ENCODE measurements around the gene RNF207. TPM values are rescaled to one million over a fixed set of nuclear protein-coding genes. Genes with fewer than 3 reads are reported as not detected.

RNF207 gene
- total and polyA plus RNA-seq, 10 of the 15 experiments (the other 5 are each of a cell fraction or from before 2014, with no cell fraction given): 1.7 to 36.4 (median 13.1) TPM

DNA sequence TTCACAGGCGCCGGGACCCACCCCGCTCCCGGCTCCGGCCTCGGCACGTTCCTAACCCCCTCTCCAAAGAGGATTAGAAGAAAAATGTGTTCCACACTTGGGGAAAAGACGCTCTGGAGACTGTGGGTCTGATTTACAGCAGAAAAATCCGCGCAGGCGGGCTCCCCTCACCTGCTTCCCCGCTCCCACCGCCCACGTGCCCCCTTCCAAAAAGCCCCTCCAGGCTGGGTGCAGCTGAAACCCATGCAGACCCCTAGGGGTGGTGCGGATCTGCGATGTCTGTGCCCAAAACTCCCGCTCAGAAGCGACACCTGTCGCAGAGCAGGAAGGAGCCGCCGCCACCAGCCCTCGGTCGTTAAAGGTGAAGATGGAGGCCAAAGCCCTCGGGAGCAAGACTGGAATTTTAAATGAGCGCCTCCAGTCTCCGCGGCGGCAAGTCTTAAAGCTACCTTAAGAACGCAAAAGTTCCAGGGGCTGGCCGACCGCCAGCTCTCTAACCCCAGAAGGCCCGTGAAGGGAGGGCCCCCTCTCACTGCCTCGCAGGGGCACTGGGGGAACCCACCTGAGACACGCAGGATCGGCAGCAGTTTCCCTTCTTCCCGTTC is 25.1 kb upstream of the RNF207 start:
- no peaks in the 10 kb centered on the region for H3K79me2 ChIP-seq (ENCODE audit: control insufficient read depth, insufficient read depth, low read length)
- DNase-seq (ENCODE audit: low read depth, low spot score) (no peak), ATAC-seq (no peak), FAIRE-seq (no peak)
- peaks cover 13% of the 10 kb centered on the region for H4K20me1 ChIP-seq (ENCODE audit: control insufficient read depth, insufficient read depth)
- intact Hi-C loops (cut with micrococcal nuclease; ENCODE audit: unreplicated experiment) (no loop called here), in situ Hi-C loops (cut with MboI) (no loop called here)
- H3K4me1 ChIP-seq (ENCODE audit: control insufficient read depth, insufficient read depth, low read length): no peaks in the 10 kb centered on the region
- H3K9ac ChIP-seq (ENCODE audit: control insufficient read depth, insufficient read depth, low read length): no peak overlapping the region
- ChIA-PET RAD21 (ENCODE audit: unreplicated experiment) (no interaction called here), SMC1A (ENCODE audit: uncharacterized antibody, unreplicated experiment) (no interaction called here), CTCF (no interaction called here), POLR2A (no interaction called here)
- peaks cover 0 to 5% of the 10 kb centered on the region in 2 experiments; a peak in 2 of 4 replicates for H3K27me3 ChIP-seq (replicated peaks in 1 of 2; ENCODE audit: control insufficient read depth in 2 of 2, insufficient read depth in 2 of 2, low read length in 1 of 2)
- H3K36me3 ChIP-seq (ENCODE audit: control insufficient read depth in 2 of 2, insufficient read depth in 2 of 2, low read length in 1 of 2): peaks cover 3 to 10% of the 10 kb centered on the region in 2 experiments
- no TSS peak for BruUV-seq (replicated peaks)
- H2AFZ ChIP-seq (ENCODE audit: control insufficient read depth, low read depth, low read length): no peak overlapping the region
- no peak overlapping the region for H3K4me3 ChIP-seq
- H3K4me2 ChIP-seq (ENCODE audit: control insufficient read depth, insufficient read depth): peak overlapping the region; percentile 25; the same call in 1 of the 2 replicates
- H3K9me3 ChIP-seq (replicated peaks; ENCODE audit: control insufficient read depth, insufficient read depth, low read length): no peaks in the 10 kb centered on the region
- no peak for TF ChIP-seq JUND (IDR thresholded peaks at IDR 0.05; ENCODE audit: low read depth, low read length)
- no peak for TF ChIP-seq MYB (IDR thresholded peaks at IDR 0.05; ENCODE audit: borderline replicate concordance, low read depth, low read length)
- TF ChIP-seq BRCA1 (IDR thresholded peaks at IDR 0.05; ENCODE audit: low read depth, low read length): no peak
- no peak for TF ChIP-seq SUPT20H (IDR thresholded peaks at IDR 0.05; ENCODE audit: borderline replicate concordance, control insufficient read depth, low read depth, low read length)
- TF ChIP-seq, protein P1, sequence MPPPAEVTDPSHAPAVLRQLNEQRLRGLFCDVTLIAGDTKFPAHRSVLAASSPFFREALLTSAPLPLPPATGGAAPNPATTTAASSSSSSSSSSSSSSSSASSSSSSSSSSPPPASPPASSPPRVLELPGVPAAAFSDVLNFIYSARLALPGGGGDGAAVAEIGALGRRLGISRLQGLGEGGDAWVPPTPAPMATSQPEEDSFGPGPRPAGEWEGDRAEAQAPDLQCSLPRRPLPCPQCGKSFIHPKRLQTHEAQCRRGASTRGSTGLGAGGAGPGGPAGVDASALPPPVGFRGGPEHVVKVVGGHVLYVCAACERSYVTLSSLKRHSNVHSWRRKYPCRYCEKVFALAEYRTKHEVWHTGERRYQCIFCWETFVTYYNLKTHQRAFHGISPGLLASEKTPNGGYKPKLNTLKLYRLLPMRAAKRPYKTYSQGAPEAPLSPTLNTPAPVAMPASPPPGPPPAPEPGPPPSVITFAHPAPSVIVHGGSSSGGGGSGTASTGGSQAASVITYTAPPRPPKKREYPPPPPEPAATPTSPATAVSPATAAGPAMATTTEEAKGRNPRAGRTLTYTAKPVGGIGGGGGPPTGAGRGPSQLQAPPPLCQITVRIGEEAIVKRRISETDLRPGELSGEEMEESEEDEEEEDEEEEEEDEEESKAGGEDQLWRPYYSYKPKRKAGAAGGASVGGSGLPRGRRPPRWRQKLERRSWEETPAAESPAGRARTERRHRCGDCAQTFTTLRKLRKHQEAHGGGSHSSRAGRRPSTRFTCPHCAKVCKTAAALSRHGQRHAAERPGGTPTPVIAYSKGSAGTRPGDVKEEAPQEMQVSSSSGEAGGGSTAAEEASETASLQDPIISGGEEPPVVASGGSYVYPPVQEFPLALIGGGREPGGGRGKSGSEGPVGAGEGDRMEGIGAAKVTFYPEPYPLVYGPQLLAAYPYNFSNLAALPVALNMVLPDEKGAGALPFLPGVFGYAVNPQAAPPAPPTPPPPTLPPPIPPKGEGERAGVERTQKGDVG (CRISPR knock-in tag; IDR thresholded peaks at IDR 0.05): no peak
- TF ChIP-seq ZNF24 (IDR thresholded peaks at IDR 0.05): no peak
- no peak for TF ChIP-seq HDGF (IDR thresholded peaks at IDR 0.05)
- TF ChIP-seq, protein P2, sequence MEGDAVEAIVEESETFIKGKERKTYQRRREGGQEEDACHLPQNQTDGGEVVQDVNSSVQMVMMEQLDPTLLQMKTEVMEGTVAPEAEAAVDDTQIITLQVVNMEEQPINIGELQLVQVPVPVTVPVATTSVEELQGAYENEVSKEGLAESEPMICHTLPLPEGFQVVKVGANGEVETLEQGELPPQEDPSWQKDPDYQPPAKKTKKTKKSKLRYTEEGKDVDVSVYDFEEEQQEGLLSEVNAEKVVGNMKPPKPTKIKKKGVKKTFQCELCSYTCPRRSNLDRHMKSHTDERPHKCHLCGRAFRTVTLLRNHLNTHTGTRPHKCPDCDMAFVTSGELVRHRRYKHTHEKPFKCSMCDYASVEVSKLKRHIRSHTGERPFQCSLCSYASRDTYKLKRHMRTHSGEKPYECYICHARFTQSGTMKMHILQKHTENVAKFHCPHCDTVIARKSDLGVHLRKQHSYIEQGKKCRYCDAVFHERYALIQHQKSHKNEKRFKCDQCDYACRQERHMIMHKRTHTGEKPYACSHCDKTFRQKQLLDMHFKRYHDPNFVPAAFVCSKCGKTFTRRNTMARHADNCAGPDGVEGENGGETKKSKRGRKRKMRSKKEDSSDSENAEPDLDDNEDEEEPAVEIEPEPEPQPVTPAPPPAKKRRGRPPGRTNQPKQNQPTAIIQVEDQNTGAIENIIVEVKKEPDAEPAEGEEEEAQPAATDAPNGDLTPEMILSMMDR (IDR thresholded peaks at IDR 0.05 in 2 of 3, conservative IDR thresholded peaks at IDR 0.05 in 1 of 3; ENCODE audit: control insufficient read depth in 2 of 3, extremely low read depth in 1 of 3, insufficient read depth in 1 of 3, low read depth in 3 of 3, low read length in 3 of 3): no peak
- TF ChIP-seq SMAD5 (IDR thresholded peaks at IDR 0.05; ENCODE audit: low read depth): no peak
- TF ChIP-seq, protein P3, sequence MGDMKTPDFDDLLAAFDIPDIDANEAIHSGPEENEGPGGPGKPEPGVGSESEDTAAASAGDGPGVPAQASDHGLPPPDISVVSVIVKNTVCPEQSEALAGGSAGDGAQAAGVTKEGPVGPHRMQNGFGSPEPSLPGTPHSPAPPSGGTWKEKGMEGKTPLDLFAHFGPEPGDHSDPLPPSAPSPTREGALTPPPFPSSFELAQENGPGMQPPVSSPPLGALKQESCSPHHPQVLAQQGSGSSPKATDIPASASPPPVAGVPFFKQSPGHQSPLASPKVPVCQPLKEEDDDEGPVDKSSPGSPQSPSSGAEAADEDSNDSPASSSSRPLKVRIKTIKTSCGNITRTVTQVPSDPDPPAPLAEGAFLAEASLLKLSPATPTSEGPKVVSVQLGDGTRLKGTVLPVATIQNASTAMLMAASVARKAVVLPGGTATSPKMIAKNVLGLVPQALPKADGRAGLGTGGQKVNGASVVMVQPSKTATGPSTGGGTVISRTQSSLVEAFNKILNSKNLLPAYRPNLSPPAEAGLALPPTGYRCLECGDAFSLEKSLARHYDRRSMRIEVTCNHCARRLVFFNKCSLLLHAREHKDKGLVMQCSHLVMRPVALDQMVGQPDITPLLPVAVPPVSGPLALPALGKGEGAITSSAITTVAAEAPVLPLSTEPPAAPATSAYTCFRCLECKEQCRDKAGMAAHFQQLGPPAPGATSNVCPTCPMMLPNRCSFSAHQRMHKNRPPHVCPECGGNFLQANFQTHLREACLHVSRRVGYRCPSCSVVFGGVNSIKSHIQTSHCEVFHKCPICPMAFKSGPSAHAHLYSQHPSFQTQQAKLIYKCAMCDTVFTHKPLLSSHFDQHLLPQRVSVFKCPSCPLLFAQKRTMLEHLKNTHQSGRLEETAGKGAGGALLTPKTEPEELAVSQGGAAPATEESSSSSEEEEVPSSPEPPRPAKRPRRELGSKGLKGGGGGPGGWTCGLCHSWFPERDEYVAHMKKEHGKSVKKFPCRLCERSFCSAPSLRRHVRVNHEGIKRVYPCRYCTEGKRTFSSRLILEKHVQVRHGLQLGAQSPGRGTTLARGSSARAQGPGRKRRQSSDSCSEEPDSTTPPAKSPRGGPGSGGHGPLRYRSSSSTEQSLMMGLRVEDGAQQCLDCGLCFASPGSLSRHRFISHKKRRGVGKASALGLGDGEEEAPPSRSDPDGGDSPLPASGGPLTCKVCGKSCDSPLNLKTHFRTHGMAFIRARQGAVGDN (IDR thresholded peaks at IDR 0.05): no peak
- no peak for TF ChIP-seq BMI1 (IDR thresholded peaks at IDR 0.05; ENCODE audit: borderline replicate concordance)
- TF ChIP-seq ZZZ3 (IDR thresholded peaks at IDR 0.05; ENCODE audit: control insufficient read depth, insufficient read length, low read depth): no peak
- 5% methylated on average over 36 of the region's 36 CpGs for WGBS (ENCODE audit: insufficient coverage, insufficient replicate concordance, low lambda C conversion rate, missing lambda C conversion rate)
- H3K27ac ChIP-seq (ENCODE audit: control insufficient read depth, insufficient read depth): no peak overlapping the region

Measured in GM12878 (cell line).